ENCODE measurements around the gene IER2. TPM values are rescaled to one million over a fixed set of nuclear protein-coding genes. Genes with fewer than 3 reads are reported as not detected.

IER2 gene
- total RNA-seq, 1 experiment from 2014 or later: 72.0 TPM

- Mint-ChIP-seq H3K4me3 (ENCODE audit: unreplicated experiment) (no peak overlapping the region), H3K27me3 (ENCODE audit: insufficient read depth, unreplicated experiment) (no peaks in the 10 kb centered on the region), H3K36me3 (ENCODE audit: insufficient read depth, unreplicated experiment) (peaks cover 24% of the 10 kb centered on the region), H3K4me1 (ENCODE audit: low read depth, unreplicated experiment) (no peaks in the 10 kb centered on the region), H3K9me3 (ENCODE audit: unreplicated experiment) (no peaks in the 10 kb centered on the region), H3K27ac (ENCODE audit: unreplicated experiment) (no peak overlapping the region)
- DNase-seq: no peak
- CTCF ChIA-PET: interaction anchor here (0.6 to 1.2 kb wide), 2 partner anchors 132 to 144 kb away, joined by 3 to 4 read pairs; no protein-coding TSS in a partner anchor
- Histone ChIP-seq H3K36me3 (ENCODE audit: control insufficient read depth, insufficient read depth, low read length) (no peaks in the 10 kb centered on the region), H3K27me3 (replicated peaks; ENCODE audit: control insufficient read depth, insufficient read depth, low read length) (no peaks in the 10 kb centered on the region), H3K4me3 (ENCODE audit: low read depth, low read length) (no peak overlapping the region), H3K4me1 (no peaks in the 10 kb centered on the region), H3K9me3 (no peaks in the 10 kb centered on the region)
- TF ChIP-seq CTCF (IDR thresholded peaks at IDR 0.05; ENCODE audit: insufficient read depth in 1 of 2, low read depth in 1 of 2, low read length in 1 of 2, severe bottlenecking in 1 of 2, unreplicated experiment in 1 of 2): no peak
- BruUV-seq (replicated peaks): no TSS peak
- intact Hi-C loops (cut with micrococcal nuclease; ENCODE audit: unreplicated experiment): no loop called here
- POLR2A ChIA-PET: no interaction called here
These were observed 40.7 kb upstream of the IER2 start for GRCh38 chr19:13109361-13110098.

GRCh38 chr19:13110099-13110610 lies 40.1 kb upstream of the IER2 start:
- intact Hi-C loops (cut with micrococcal nuclease; ENCODE audit: unreplicated experiment): no loop called here
- Mint-ChIP-seq H3K27ac (ENCODE audit: unreplicated experiment) (no peak overlapping the region), H3K9me3 (ENCODE audit: unreplicated experiment) (no peaks in the 10 kb centered on the region), H3K4me3 (ENCODE audit: unreplicated experiment) (no peak overlapping the region), H3K4me1 (ENCODE audit: low read depth, unreplicated experiment) (no peaks in the 10 kb centered on the region), H3K36me3 (ENCODE audit: insufficient read depth, unreplicated experiment) (peaks cover 21% of the 10 kb centered on the region), H3K27me3 (ENCODE audit: insufficient read depth, unreplicated experiment) (no peaks in the 10 kb centered on the region)
- DNase-seq: no peak
- TF ChIP-seq CTCF (IDR thresholded peaks at IDR 0.05; ENCODE audit: insufficient read depth in 1 of 2, low read depth in 1 of 2, low read length in 1 of 2, severe bottlenecking in 1 of 2, unreplicated experiment in 1 of 2): no peak
- H3K4me1 ChIP-seq: no peaks in the 10 kb centered on the region
- no peaks in the 10 kb centered on the region for H3K36me3 ChIP-seq (ENCODE audit: control insufficient read depth, insufficient read depth, low read length)
- ChIA-PET POLR2A (no interaction called here), CTCF (no interaction called here)
- no peaks in the 10 kb centered on the region for H3K27me3 ChIP-seq (replicated peaks; ENCODE audit: control insufficient read depth, insufficient read depth, low read length)
- no peaks in the 10 kb centered on the region for H3K9me3 ChIP-seq
- no TSS peak for BruUV-seq (replicated peaks)
- H3K4me3 ChIP-seq (ENCODE audit: low read depth, low read length): no peak overlapping the region

- no peak for TF ChIP-seq CTCF (IDR thresholded peaks at IDR 0.05; ENCODE audit: insufficient read depth in 1 of 2, low read depth in 1 of 2, low read length in 1 of 2, severe bottlenecking in 1 of 2, unreplicated experiment in 1 of 2)
- Mint-ChIP-seq H3K27ac (ENCODE audit: unreplicated experiment) (no peak overlapping the region), H3K4me3 (ENCODE audit: unreplicated experiment) (no peak overlapping the region), H3K9me3 (ENCODE audit: unreplicated experiment) (no peaks in the 10 kb centered on the region), H3K4me1 (ENCODE audit: low read depth, unreplicated experiment) (peaks cover 6% of the 10 kb centered on the region), H3K36me3 (ENCODE audit: insufficient read depth, unreplicated experiment) (peaks cover 26% of the 10 kb centered on the region), H3K27me3 (ENCODE audit: insufficient read depth, unreplicated experiment) (no peaks in the 10 kb centered on the region)
- Histone ChIP-seq H3K36me3 (ENCODE audit: control insufficient read depth, insufficient read depth, low read length) (no peaks in the 10 kb centered on the region), H3K4me3 (ENCODE audit: low read depth, low read length) (no peak overlapping the region), H3K9me3 (no peaks in the 10 kb centered on the region), H3K27me3 (replicated peaks; ENCODE audit: control insufficient read depth, insufficient read depth, low read length) (no peaks in the 10 kb centered on the region), H3K4me1 (no peaks in the 10 kb centered on the region)
- BruUV-seq (replicated peaks): no TSS peak
- intact Hi-C loops (cut with micrococcal nuclease; ENCODE audit: unreplicated experiment): no loop called here
- no peak for DNase-seq
- POLR2A ChIA-PET: no interaction called here
- CTCF ChIA-PET: no interaction called here
These were observed 37.7 kb upstream of the IER2 start for GRCh38 chr19:13112555-13112954.

Measured in Caco-2 (cell line).